Tibial nerve (tissue), 4 donors: Measurements from ENCODE around the gene MLXIP. TPM values are rescaled to one million over a fixed set of nuclear protein-coding genes. Genes with fewer than 3 reads are reported as not detected.

Experiments
- DNase-seq, 2 donors: peaks; one replicate each; pipeline ENCODE4 v3.0.0-alpha.2; 2019; ENCODE audit warnings: low spot score in 2 of 2
- H3K27ac ChIP-seq, 4 donors: fragments of 200-600 bp; sonication (generic) in 3 of 4; one replicate each; pipeline ENCODE4 v1.5.1; 2017 to 2019; ENCODE audit warnings: mild to moderate bottlenecking in 1 of 4
- H3K27me3 ChIP-seq, 2 donors: fragments of 200-600 bp; sonication (generic) in 1 of 2; one replicate each; pipeline versions ENCODE4 v1.5.1 to v1.6.0; 2017 to 2019
- H3K36me3 ChIP-seq, 3 donors: fragments of 200-600 bp; sonication (generic); one replicate each; pipeline ENCODE4 v1.5.1; 2018 to 2019
- H3K4me1 ChIP-seq, 4 donors: fragments of 200-600 bp; sonication (generic) in 3 of 4; one replicate each; pipeline ENCODE4 v1.5.1; 2017 to 2019
- H3K4me3 ChIP-seq, 4 donors: fragments of 200-600 bp; sonication (generic) in 3 of 4; one replicate each; pipeline ENCODE4 v1.5.1; 2017 to 2019; ENCODE audit warnings: mild to moderate bottlenecking in 1 of 4, moderate library complexity in 1 of 4
- H3K9me3 ChIP-seq, 4 donors: fragments of 200-600 bp; sonication (generic) in 3 of 4; one replicate each; pipeline ENCODE4 v1.5.1; 2017 to 2019
- EP300 ChIP-seq, 2 donors: sonication (generic); formaldehyde crosslinking; IDR thresholded peaks; one replicate each; pipeline ENCODE4 v1.6.1; 2017; ENCODE audit warnings: antibody characterized with exemption in 2 of 2, mild to moderate bottlenecking in 1 of 2
- POLR2A ChIP-seq, 2 donors: fragments of 450-650 bp; IDR thresholded peaks; one replicate each; pipeline ENCODE4 v1.6.1; 2017; ENCODE audit warnings: antibody characterized with exemption in 2 of 2, mild to moderate bottlenecking in 2 of 2, moderate library complexity in 2 of 2
- WGBS, 2 donors: methylation state at CpG; one replicate each; pipeline ENCODE4 v1.1.5; 2018; 5-methylcytosine and 5-hydroxymethylcytosine counted together
- total RNA-seq, 4 donors: library from RNA; depleted of rRNA; stranded (reverse); fragments of >200 nt; gene quantifications; one replicate each; pipeline ENCODE4 v1.1.0, GENCODE V29; 2016
- TF ChIP-seq, protein P1 (sequence below), 5 experiments: fragments of 200-600 bp in 3 of 5; fragments of 450-650 bp in 2 of 5; sonication (generic) in 3 of 5; IDR thresholded peaks; one replicate each; pipeline ENCODE4 v1.5.1; 2016 to 2019; ENCODE audit warnings: antibody characterized with exemption in 5 of 5, mild to moderate bottlenecking in 3 of 5, moderate library complexity in 2 of 5

MLXIP gene
- total RNA-seq, 4 donors from 2014 or later: 22.1 to 57.0 (median 27.1) TPM

DNA sequence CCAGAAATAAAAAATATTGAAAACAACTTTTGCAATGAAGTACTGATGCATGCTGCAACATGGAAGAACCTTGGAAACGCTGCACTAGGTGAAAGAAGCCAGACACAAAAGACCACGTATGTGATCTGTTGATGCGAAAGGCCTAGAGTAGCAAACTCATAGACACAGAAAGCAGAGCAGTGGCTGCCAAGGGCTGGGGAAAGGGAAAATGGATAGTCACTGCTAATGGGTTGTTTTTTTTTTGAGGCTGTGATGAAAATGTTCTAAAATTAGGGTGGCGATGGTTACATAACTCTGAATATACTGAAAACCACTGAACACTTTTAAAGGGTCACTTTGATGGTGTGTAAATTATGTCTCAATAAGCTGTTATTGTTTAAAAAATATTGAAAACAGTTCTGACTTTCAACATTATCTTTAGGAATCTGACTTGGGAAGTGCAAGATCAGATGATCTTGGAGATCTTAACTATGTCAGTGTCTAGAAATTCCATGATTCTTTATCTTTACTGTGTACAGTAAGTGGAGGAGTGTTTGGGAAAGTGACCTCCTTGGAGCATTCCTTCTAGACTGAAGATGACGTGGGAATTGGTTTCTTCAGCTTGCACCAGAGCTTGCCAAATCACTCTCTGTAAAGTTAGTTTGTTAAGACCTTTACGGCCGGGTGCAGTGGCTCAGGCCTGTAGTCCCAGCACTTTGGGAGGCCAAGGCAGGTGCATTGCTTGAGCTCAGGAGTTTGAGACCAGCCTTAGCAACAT lies 12.4 kb downstream of the MLXIP start:
- Histone ChIP-seq H3K4me1 (peaks cover 0 to 76% (median 43%) of the 10 kb centered on the region in 4 donors), H3K27me3 (no peaks in the 10 kb centered on the region), H3K9me3 (no peaks in the 10 kb centered on the region), H3K27ac (peak overlapping the region in 3 of 4 donors; percentile 38 to 68 (median 38)), H3K36me3 (peaks cover 0 to under 1% (median 0%) of the 10 kb centered on the region in 3 donors), H3K4me3 (no peak overlapping the region)
- TF ChIP-seq EP300 (IDR thresholded peaks at IDR 0.05): peak in 1 of 2 donors; percentile 23
- TF ChIP-seq, protein P1, sequence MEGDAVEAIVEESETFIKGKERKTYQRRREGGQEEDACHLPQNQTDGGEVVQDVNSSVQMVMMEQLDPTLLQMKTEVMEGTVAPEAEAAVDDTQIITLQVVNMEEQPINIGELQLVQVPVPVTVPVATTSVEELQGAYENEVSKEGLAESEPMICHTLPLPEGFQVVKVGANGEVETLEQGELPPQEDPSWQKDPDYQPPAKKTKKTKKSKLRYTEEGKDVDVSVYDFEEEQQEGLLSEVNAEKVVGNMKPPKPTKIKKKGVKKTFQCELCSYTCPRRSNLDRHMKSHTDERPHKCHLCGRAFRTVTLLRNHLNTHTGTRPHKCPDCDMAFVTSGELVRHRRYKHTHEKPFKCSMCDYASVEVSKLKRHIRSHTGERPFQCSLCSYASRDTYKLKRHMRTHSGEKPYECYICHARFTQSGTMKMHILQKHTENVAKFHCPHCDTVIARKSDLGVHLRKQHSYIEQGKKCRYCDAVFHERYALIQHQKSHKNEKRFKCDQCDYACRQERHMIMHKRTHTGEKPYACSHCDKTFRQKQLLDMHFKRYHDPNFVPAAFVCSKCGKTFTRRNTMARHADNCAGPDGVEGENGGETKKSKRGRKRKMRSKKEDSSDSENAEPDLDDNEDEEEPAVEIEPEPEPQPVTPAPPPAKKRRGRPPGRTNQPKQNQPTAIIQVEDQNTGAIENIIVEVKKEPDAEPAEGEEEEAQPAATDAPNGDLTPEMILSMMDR (IDR thresholded peaks at IDR 0.05): no peak
- TF ChIP-seq POLR2A (IDR thresholded peaks at IDR 0.05): no peak
- DNase-seq: no peak
- WGBS, 2 donors: 41 to 52% methylated on average over 7 of the region's 7 CpGs

DNA sequence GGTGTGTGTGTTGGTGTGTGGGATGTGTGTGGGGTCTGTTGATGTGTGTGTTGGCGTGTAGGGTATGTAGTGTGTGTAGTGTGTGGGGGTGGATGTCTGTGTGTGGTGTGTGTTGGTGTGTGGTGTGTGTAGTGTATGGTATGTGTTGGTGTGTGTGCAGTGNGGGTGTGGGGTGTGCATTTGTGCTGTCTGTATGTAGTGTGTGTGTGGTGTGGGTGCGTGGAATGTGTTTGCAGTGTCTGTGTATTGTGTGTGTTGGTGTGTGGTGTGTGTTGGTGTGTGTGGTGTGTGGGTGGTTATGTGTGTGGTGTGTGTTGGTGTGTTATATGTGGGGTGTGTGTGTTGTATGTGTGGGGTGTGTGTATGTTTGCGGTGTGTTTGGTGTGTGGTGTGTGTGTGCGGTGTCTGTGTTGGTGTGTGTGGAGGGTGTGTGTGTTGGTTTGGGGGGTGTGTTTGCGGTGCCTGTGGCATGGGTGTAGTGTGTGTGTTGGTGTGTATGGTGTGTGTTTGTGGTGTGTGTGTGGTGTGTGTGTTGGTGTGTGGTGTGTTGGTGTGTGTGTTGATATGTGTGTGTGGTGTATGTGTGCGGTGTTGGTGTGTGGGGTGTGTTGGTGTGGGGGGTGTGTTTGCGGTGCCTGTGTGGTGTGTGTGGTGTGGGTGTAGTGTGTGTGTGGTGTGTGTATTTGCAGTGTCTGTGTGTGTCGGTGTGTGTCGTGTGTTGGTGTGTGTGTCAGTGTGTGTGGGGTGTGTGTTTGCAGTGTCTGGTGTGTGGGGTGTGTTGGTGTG lies 14.7 kb downstream of the MLXIP start:
- Histone ChIP-seq H3K27ac (no peak overlapping the region), H3K4me1 (peaks cover 0 to 74% (median 46%) of the 10 kb centered on the region in 4 donors), H3K4me3 (no peak overlapping the region), H3K36me3 (no peaks in the 10 kb centered on the region), H3K27me3 (no peaks in the 10 kb centered on the region), H3K9me3 (no peaks in the 10 kb centered on the region)
- DNase-seq: no peak
- WGBS, 2 donors: 96 to 97% methylated on average over 9 of the region's 9 CpGs
- TF ChIP-seq, protein P1 (IDR thresholded peaks at IDR 0.05): no peak
- TF ChIP-seq POLR2A (IDR thresholded peaks at IDR 0.05) (no peak), EP300 (IDR thresholded peaks at IDR 0.05) (no peak)

DNA sequence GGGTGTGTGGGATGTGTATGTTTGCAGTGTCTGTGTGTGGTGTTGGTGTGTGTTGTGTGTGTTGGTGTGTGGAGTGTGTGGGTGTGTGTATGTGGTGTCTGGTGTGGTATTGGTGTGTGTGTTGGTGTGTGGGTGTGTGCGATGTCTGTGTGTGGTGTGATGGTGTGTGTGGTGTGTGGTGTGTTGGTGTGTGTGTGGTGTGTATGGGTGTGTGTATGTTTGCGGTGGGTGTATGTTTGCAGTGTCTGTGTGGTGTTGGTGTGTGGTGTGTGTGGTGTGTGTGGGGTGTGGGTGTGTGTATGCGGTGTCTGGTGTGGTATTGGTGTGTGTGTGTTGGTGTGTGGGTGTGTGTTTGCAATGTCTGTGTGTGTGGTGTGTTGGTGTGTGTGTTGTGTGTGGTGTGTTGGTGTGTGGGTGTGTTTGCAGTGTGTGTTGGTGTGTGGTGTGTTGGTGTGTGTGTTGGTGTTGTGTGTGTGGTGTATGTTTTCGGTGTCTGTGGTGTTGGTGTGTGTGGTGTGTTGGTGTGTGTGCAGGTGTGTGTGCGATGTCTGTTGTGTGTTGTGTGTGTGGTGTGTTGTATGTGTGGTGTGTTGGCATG lies 15.7 kb downstream of the MLXIP start:
- Histone ChIP-seq H3K4me1 (peaks cover 0 to 74% (median 45%) of the 10 kb centered on the region in 4 donors), H3K27me3 (no peaks in the 10 kb centered on the region), H3K27ac (peak overlapping the region in 1 of 4 donors; percentile 12), H3K9me3 (no peaks in the 10 kb centered on the region), H3K4me3 (no peak overlapping the region), H3K36me3 (no peaks in the 10 kb centered on the region)
- no peak for DNase-seq
- WGBS, 2 donors: 92 to 94% methylated on average over 5 of the region's 5 CpGs
- TF ChIP-seq, protein P1 (IDR thresholded peaks at IDR 0.05): no peak
- TF ChIP-seq POLR2A (IDR thresholded peaks at IDR 0.05): no peak
- TF ChIP-seq EP300 (IDR thresholded peaks at IDR 0.05): no peak

DNA sequence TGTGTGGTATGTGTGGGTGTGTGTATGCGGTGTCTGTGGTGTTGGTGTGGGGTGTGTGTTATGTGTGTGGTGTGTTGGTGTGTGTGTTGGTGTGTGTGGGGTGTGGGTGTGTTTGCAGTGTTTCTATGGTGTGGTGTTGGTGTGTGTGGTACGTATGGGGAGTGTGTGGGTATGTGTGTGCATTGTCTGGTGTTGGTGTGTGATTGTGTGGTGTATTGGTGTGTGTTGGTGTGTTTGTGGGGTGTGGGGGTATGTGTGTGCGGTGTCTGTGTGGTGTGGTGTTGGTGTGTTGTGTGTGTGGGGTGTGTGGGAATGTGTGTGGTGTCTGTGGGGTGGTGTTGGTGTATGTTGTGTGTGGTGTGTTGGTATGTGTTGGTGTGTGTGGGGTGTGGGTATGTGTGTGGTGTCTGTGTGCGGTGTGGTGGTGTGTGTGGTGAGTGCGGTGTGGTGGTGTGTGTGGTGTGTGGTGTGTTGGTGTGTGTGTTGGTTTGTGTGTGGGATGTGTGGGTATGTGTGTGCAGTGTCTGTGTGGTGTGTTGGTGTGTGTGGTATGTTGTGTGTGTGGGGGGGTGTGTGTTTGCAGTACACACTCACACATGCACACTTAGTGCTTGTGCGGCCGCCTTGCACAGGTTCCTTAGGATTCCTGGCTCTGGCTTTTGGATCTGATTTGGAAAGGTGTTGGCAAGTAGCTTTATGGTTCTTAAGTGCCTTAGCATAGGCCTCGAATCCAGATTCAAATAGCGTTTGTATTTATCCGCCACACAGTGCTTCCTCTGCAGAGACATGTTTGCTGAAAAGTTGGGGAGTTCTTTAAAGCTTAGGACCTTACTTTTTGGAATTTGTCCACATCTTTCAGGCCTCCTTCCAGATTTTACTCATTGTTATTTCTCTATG lies 16.4 kb downstream of the MLXIP start:
- Histone ChIP-seq H3K4me1 (peaks cover 0 to 73% (median 45%) of the 10 kb centered on the region in 4 donors), H3K27ac (peak overlapping the region in 2 of 4 donors; percentile 12 to 22), H3K4me3 (no peak overlapping the region), H3K36me3 (no peaks in the 10 kb centered on the region), H3K27me3 (no peaks in the 10 kb centered on the region), H3K9me3 (no peaks in the 10 kb centered on the region)
- TF ChIP-seq, protein P1 (IDR thresholded peaks at IDR 0.05): no peak
- no peak for TF ChIP-seq POLR2A (IDR thresholded peaks at IDR 0.05)
- no peak for TF ChIP-seq EP300 (IDR thresholded peaks at IDR 0.05)
- WGBS, 2 donors: 67 to 74% methylated on average over 10 of the region's 10 CpGs
- DNase-seq: no peak
